CD4-positive, alpha-beta T cell treated with Interleukin-15 for 4 hours (primary cell): ENCODE results near the gene PLD5.
"Not testable (repeated sequence)": the region's sequence is repeated elsewhere in the genome, so short reads cannot be mapped to it uniquely, and the experiment has no call there.

Source experiments
- DNase-seq: peaks from one replicate; pipeline ENCODE4 v3.0.0-alpha.2; 2020; ENCODE audit warnings: low spot score

The PLD5 gene

GRCh38 chr1:242426271-242426905, 98.1 kb downstream of the PLD5 start:
- no peak for DNase-seq

- DNase-seq = no peak
These were observed 99.3 kb downstream of the PLD5 start for GRCh38 chr1:242425232-242425631.

GRCh38 chr1:242416657-242417056, 107.8 kb downstream of the PLD5 start:
- DNase-seq = no peak

- DNase-seq = no peak
These were observed 111.6 kb downstream of the PLD5 start for GRCh38 chr1:242412921-242413320.

- DNase-seq = no peak
These were observed 112.6 kb downstream of the PLD5 start for GRCh38 chr1:242411901-242412300.

GRCh38 chr1:242405947-242406346, 118.5 kb downstream of the PLD5 start:
- DNase-seq = no peak

GRCh38 chr1:242404296-242404695, 120.2 kb downstream of the PLD5 start:
- DNase-seq = no peak

- DNase-seq = no peak
These were observed 121.5 kb downstream of the PLD5 start for GRCh38 chr1:242402956-242403355.

GRCh38 chr1:242401937-242402336, 122.6 kb downstream of the PLD5 start:
- no peak for DNase-seq

GRCh38 chr1:242398351-242398750, 126.1 kb downstream of the PLD5 start:
- no peak for DNase-seq

- DNase-seq = no peak
These were observed 132.6 kb downstream of the PLD5 start for GRCh38 chr1:242391896-242392295.

- not testable (repeated sequence) for DNase-seq
These were observed 148.4 kb downstream of the PLD5 start for GRCh38 chr1:242376121-242376520.

- not testable (repeated sequence) for DNase-seq
These were observed 174.1 kb downstream of the PLD5 start for GRCh38 chr1:242350446-242350845.

- no peak for DNase-seq
These were observed 174.9 kb downstream of the PLD5 start for GRCh38 chr1:242349636-242350035.

- not testable (repeated sequence) for DNase-seq
These were observed 193.6 kb downstream of the PLD5 start for GRCh38 chr1:242330865-242331264.

GRCh38 chr1:242327381-242327780, 197.1 kb downstream of the PLD5 start:
- DNase-seq = not testable (repeated sequence)

- not testable (repeated sequence) for DNase-seq
These were observed 202.5 kb downstream of the PLD5 start for GRCh38 chr1:242321981-242322380.

- no peak for DNase-seq
These were observed 206.4 kb downstream of the PLD5 start for GRCh38 chr1:242318140-242318539.

GRCh38 chr1:242314865-242315264, 209.6 kb downstream of the PLD5 start:
- DNase-seq = not testable (repeated sequence)

GRCh38 chr1:242314085-242314649, 210.3 kb downstream of the PLD5 start:
- not testable (repeated sequence) for DNase-seq

GRCh38 chr1:242308681-242309080, 215.8 kb downstream of the PLD5 start:
- DNase-seq = not testable (repeated sequence)

GRCh38 chr1:242293781-242294180, 230.7 kb downstream of the PLD5 start:
- DNase-seq = not testable (repeated sequence)

- not testable (repeated sequence) for DNase-seq
These were observed 236.4 kb downstream of the PLD5 start for GRCh38 chr1:242288067-242288466.
